Uterus (tissue), 2 donors: ENCODE data around the gene HNRNPD.

ENCODE experiments used
- POLR2A ChIP-seq, 2 donors: fragments of 450-650 bp; IDR thresholded peaks; one replicate each; pipeline ENCODE4 v1.6.1; 2016; ENCODE audit warnings: antibody characterized with exemption in 2 of 2, mild to moderate bottlenecking in 1 of 2, moderate library complexity in 1 of 2
- TF ChIP-seq, protein P1 (sequence below), 4 experiments: fragments of 200-600 bp in 2 of 4; fragments of 450-650 bp in 2 of 4; sonication (generic) in 2 of 4; IDR thresholded peaks; one replicate each; pipeline ENCODE4 v1.5.1; 2016 to 2019; ENCODE audit warnings: antibody characterized with exemption in 4 of 4, mild to moderate bottlenecking in 2 of 4, moderate library complexity in 1 of 4

DNA sequence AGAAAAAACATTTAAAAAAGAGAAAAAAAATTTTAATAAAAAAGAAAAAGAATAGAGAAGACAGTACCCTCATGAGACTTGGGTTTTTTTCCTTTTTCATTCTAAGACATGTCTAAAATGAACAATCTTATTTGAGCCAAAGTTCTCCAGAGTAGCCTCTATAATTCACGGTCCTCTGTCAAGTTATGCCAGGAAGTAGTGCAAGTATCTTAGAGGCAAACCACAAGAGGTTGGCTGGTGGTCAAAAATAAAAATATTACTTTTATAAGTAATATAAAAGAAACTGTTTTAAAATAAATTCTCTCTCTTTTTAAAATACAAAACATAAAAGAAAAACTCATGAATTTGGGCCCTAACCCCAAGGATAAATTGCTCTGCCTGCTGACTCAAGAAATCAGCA, 29.9 kb upstream of the HNRNPD start:
- TF ChIP-seq, protein P1, sequence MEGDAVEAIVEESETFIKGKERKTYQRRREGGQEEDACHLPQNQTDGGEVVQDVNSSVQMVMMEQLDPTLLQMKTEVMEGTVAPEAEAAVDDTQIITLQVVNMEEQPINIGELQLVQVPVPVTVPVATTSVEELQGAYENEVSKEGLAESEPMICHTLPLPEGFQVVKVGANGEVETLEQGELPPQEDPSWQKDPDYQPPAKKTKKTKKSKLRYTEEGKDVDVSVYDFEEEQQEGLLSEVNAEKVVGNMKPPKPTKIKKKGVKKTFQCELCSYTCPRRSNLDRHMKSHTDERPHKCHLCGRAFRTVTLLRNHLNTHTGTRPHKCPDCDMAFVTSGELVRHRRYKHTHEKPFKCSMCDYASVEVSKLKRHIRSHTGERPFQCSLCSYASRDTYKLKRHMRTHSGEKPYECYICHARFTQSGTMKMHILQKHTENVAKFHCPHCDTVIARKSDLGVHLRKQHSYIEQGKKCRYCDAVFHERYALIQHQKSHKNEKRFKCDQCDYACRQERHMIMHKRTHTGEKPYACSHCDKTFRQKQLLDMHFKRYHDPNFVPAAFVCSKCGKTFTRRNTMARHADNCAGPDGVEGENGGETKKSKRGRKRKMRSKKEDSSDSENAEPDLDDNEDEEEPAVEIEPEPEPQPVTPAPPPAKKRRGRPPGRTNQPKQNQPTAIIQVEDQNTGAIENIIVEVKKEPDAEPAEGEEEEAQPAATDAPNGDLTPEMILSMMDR (IDR thresholded peaks at IDR 0.05): no peak
- TF ChIP-seq POLR2A (IDR thresholded peaks at IDR 0.05): no peak
